Activated effector memory CD4-positive, alpha-beta T cell treated with anti-CD3 and anti-CD28 coated beads, Interleukin-2, amount 50 U/mL, for 16 hours (primary cell): ENCODE measurements around the gene NOC2L.
"Not testable (repeated sequence)": the region's sequence is repeated elsewhere in the genome, so short reads cannot be mapped to it uniquely, and the experiment has no call there.

Experiments
- DNase-seq: peaks from one replicate; pipeline ENCODE4 v3.0.0-alpha.2; 2020

Gene NOC2L

GRCh38 chr1:960363-961131 lies 1.5 kb upstream of the NOC2L start, which contains the start of gene KLHL17:
TSS of gene KLHL17 (plus strand) at chr1:960584. CDS start at chr1:960694, 110 bp downstream.
- peak; percentile 94 for DNase-seq

GRCh38 chr1:959731-960362 lies 791 bp upstream of the NOC2L start:
- peak; percentile 73 for DNase-seq

- DNase-seq: no peak
Measured at GRCh38 chr1:956636-957035, 2.4 kb downstream of the NOC2L start.

DNA sequence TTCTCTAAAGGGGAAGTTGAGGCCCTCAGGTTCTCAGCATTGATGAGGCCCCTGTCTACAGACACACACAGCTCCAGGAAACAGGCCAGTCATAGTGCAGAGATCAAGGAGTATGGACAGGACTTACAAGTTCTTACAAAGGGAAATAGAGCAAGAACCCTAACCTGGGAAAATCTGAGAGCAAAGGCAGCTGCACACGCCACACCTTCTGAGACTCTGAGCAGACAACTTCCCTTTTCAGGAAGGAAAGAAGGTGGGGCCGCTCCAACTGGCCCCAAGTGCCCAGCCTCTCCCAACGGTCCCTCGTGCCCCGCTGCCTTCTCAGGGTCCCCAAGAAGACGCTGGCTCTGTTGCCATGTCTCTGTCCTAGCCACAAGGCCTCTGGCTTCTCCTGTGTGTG lies 3.6 kb downstream of the NOC2L start:
- DNase-seq: no peak

DNA sequence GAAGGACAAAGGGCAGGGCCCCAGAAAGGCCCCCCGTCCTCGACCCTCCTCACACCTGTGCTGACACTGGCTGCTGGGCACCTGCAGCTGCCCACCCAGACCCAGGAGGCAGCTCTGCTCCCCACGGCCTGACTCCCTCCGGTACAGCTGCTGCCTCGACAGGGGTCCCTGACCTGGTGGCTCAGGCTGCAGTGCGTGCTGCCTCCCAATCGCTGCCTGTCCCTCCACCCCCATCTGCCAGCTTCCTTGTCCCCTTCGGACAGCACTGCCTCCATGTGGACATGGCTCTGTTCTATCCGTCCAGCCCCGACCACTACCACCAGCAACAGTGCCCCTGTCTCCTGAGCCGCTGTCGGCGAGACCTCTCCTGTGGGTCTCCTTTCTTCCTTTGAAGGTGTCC lies 4.1 kb downstream of the NOC2L start:
- no peak for DNase-seq

GRCh38 chr1:953524-954320 lies 5.3 kb downstream of the NOC2L start:
- DNase-seq: no peak

GRCh38 chr1:952603-953002 lies 6.5 kb downstream of the NOC2L start:
- no peak for DNase-seq

GRCh38 chr1:952201-952600 lies 6.9 kb downstream of the NOC2L start:
- DNase-seq: no peak

DNA sequence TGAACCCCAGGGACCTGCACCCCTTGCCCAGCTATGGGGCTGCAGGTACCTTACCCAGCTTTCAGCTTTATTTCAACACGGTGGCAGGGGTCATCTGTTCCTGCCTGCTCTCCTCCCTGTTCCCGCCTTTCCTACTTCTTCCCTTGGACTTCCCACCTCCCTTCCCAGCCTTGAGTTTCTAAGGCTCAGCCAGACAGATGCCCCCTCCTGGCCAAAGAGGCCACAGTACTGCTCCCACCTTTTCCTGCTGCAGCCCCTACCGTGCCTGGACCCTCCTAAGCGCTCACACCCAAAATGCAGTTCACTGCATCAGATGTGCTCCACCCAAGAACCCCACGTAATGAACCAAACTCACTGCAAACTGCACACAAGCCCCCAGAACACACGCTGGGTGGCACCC lies 7.7 kb downstream of the NOC2L start:
- DNase-seq: no peak

DNA sequence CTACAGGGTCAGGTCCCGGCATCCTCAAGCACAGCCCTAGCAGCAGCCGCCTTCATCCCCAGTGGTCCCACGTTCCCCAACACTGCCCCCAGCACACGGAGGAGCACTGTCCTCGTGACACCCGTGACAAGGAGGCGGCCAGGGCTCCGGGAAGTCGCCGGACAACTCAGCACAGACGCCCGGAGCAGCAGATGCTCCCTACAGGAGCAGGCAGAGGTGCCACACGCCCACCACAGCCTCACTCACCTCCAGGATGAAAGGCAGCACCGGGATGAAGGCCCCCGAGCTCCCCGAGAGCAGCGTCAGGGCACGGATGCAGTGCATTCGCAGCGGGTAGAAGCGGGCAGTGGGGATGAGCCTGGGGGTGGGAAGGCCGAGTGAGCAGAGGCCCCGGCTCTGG lies 8.2 kb downstream of the NOC2L start:
- DNase-seq: no peak

DNA sequence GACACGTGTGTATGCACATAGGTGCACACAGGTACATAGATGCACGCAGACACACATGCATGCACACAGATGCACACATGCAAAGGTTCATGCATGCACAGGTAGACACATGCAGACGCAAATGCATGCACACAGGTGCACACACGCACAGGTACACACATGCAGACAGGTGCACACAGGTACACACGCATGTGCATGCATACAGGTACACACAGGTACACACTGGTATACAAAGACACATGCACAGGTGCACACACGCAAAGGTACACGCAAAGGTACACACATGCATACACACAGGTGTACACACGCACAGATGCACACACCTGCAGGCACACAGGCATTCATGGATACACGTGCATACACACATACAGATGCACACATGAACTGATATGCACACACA lies 8.8 kb downstream of the NOC2L start:
- DNase-seq: no peak

GRCh38 chr1:947958-948357 lies 11.1 kb downstream of the NOC2L start:
- no peak for DNase-seq

- DNase-seq: not testable (repeated sequence)
Measured at GRCh38 chr1:946811-947210, 12.2 kb downstream of the NOC2L start.

DNA sequence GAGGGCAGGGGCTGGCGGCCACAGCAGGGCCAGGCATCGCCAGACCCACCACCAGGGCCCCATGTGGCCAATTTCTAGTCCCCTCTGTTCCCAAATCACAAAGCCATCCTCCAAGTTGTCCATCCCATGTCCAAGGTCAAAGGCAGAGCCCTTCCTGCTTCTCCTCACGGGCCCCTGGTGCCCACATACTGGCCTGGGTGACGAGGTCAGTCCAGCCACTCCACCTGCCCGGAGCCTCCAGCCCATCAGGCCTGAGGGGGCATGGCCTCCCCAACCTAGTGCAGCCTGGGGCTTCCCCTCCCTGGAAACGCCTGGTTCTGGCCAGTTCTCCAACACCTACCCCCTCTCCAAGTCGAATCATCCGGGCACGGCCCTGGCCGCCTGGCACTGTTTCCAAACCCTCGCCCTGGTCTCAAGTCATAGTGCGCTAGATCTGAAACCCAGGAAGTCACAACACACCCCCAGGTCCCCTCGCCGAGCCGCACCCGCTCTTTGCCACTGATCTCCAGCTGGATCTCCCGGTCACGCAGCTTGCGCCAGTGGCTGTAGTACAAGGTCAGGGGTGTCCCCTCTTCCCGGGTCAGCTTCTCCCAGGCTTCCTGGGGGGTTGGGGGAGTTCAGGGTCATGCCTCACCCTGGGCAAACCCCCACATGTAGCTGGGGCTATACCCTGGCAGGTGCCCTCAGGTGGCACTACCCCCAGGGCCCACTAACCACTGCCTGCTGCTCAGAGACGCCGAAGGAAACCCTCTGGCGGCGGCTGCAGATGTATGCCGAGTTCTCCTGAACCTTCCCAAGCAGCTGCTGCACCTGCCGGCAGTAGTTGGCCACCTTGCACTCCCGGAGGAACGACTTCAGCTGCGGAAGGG lies 13.1 kb downstream of the NOC2L start:
- no peak for DNase-seq

DNA sequence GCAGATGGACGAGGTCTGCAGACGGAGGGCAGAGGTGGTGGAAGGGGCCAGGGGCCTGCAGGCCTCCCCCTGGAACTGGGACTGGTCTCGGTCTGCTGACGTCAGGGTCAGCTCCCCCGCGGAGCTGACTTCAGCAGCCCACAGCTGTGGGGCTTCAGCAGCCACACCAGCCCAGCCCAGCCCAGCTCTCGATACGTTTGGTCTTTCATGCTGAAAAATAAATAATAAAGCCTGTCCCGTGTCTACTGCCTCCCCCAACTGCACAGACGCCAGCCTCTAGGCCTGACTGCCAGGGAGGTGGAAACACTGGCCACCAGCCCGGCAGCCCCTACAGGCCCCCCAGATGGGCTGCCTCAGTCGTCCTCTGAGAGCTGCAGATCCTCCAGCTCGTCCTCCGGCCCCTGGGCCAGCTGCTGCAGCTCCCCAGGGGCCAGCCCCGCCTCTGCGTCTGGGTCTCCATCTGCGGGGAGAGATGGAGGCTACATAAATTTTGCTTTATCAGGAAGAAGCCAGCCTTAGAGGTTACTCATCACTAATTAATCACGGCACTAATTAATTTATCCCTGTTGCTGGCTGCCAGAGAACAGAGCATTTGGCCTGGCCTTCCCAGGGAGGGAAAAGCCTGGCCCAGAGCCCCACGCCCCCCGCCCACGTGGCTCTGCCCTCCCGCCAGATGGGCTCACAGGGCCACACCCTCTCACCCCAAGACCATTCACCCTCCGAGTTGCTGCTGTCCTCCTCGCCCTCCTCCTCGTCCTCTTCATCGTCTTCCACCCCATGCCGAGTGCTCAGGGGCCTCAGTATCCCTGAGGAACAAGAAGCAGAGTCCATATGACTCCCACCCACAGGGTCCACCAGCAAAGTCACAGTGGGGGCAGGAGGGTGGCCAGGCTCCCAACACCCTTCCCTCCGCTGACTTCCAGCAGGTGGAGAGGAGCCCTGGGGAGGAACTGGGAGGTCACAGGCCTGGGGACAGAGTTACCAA lies 14.4 kb downstream of the NOC2L start:
- no peak for DNase-seq

GRCh38 chr1:943545-944340 lies 15.3 kb downstream of the NOC2L start:
- DNase-seq: no peak

GRCh38 chr1:942864-943533 lies 16.1 kb downstream of the NOC2L start:
- DNase-seq: no peak

DNA sequence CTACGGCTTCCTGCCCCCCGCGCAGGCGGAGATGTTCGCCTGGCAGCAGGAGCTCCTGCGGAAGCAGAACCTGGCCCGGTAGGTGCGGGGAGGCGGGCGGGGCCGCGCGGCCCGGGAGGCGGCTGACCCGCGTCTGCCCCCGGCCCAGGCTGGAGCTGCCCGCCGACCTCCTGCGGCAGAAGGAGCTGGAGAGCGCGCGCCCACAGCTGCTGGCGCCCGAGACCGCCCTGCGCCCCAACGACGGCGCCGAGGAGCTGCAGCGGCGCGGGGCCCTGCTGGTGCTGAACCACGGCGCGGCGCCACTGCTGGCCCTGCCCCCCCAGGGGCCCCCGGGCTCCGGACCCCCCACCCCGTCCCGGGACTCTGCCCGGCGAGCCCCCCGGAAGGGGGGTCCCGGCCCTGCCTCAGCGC lies 16.6 kb downstream of the NOC2L start:
- DNase-seq: no peak

- DNase-seq: peak; percentile 69
Measured at GRCh38 chr1:941588-942383, 17.3 kb downstream of the NOC2L start.
